ENCODE data around the gene EDAR.

The EDAR gene

GRCh38 chr2:108969856-108970255 lies 19.2 kb downstream of the EDAR start:
- no peaks in the 10 kb centered on the region for H3K4me1 ChIP-seq (ENCODE audit: insufficient read depth, low read length, severe bottlenecking)
- no peak overlapping the region for H3K4me2 ChIP-seq (ENCODE audit: low read length)
- H4K20me1 ChIP-seq (ENCODE audit: insufficient read depth, low read length): no peaks in the 10 kb centered on the region
- no peak overlapping the region for H3K27ac ChIP-seq (ENCODE audit: low read depth, low read length, poor library complexity, severe bottlenecking)
- no peaks in the 10 kb centered on the region for H3K9me3 ChIP-seq (ENCODE audit: low read length)
- H3K79me2 ChIP-seq (ENCODE audit: insufficient read depth, low read length): no peaks in the 10 kb centered on the region
- H3K9me2 ChIP-seq (ENCODE audit: low read depth, low read length): no peaks in the 10 kb centered on the region
- H3K9ac ChIP-seq (ENCODE audit: low read length): no peak overlapping the region
- H3K36me3 ChIP-seq (ENCODE audit: insufficient read depth, low read length): no peaks in the 10 kb centered on the region
- no peaks in the 10 kb centered on the region for H3F3A ChIP-seq (ENCODE audit: insufficient read depth, low read length)
- TF ChIP-seq, protein P1, sequence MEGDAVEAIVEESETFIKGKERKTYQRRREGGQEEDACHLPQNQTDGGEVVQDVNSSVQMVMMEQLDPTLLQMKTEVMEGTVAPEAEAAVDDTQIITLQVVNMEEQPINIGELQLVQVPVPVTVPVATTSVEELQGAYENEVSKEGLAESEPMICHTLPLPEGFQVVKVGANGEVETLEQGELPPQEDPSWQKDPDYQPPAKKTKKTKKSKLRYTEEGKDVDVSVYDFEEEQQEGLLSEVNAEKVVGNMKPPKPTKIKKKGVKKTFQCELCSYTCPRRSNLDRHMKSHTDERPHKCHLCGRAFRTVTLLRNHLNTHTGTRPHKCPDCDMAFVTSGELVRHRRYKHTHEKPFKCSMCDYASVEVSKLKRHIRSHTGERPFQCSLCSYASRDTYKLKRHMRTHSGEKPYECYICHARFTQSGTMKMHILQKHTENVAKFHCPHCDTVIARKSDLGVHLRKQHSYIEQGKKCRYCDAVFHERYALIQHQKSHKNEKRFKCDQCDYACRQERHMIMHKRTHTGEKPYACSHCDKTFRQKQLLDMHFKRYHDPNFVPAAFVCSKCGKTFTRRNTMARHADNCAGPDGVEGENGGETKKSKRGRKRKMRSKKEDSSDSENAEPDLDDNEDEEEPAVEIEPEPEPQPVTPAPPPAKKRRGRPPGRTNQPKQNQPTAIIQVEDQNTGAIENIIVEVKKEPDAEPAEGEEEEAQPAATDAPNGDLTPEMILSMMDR (IDR thresholded peaks at IDR 0.05; ENCODE audit: low read length): no peak
- no peak for TF ChIP-seq EZH2 (IDR thresholded peaks at IDR 0.05; ENCODE audit: borderline replicate concordance, low read length)
- H3K27me3 ChIP-seq (ENCODE audit: insufficient read depth, low read length): no peaks in the 10 kb centered on the region
- no peak overlapping the region for H3K4me3 ChIP-seq (ENCODE audit: low read depth, low read length, poor library complexity, severe bottlenecking)
- H2AFZ ChIP-seq (ENCODE audit: low read length): no peak overlapping the region

DNA sequence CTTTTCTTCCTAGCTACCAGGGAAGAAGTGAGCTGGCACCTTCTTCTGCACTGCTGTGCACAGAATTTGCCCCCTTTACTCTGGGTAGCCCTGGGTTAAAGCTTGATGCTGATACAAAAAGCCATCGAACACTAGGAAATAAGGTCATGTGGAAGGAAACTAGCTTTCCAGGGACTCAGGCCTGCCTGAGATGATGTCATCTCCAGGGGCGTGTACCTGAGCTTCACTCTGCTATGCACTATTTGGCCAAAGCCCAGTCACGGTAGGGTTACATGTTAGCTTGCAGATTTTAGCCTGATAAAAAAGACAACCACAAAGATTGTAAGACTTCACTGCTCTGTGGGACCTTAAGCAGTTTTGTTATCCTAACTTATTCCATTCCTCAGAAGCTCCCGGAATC lies 20.4 kb downstream of the EDAR start:
- H3K36me3 ChIP-seq (ENCODE audit: insufficient read depth, low read length): no peaks in the 10 kb centered on the region
- no peaks in the 10 kb centered on the region for H3F3A ChIP-seq (ENCODE audit: insufficient read depth, low read length)
- H3K4me1 ChIP-seq (ENCODE audit: insufficient read depth, low read length, severe bottlenecking): no peaks in the 10 kb centered on the region
- H2AFZ ChIP-seq (ENCODE audit: low read length): no peak overlapping the region
- H3K4me2 ChIP-seq (ENCODE audit: low read length): no peak overlapping the region
- H3K79me2 ChIP-seq (ENCODE audit: insufficient read depth, low read length): no peaks in the 10 kb centered on the region
- no peak overlapping the region for H3K9ac ChIP-seq (ENCODE audit: low read length)
- no peaks in the 10 kb centered on the region for H3K9me2 ChIP-seq (ENCODE audit: low read depth, low read length)
- TF ChIP-seq EZH2 (IDR thresholded peaks at IDR 0.05; ENCODE audit: borderline replicate concordance, low read length): no peak
- TF ChIP-seq, protein P1 (IDR thresholded peaks at IDR 0.05; ENCODE audit: low read length): no peak
- no peak overlapping the region for H3K4me3 ChIP-seq (ENCODE audit: low read depth, low read length, poor library complexity, severe bottlenecking)
- H3K27ac ChIP-seq (ENCODE audit: low read depth, low read length, poor library complexity, severe bottlenecking): no peak overlapping the region
- H4K20me1 ChIP-seq (ENCODE audit: insufficient read depth, low read length): no peaks in the 10 kb centered on the region
- H3K9me3 ChIP-seq (ENCODE audit: low read length): no peaks in the 10 kb centered on the region
- H3K27me3 ChIP-seq (ENCODE audit: insufficient read depth, low read length): no peaks in the 10 kb centered on the region

DNA sequence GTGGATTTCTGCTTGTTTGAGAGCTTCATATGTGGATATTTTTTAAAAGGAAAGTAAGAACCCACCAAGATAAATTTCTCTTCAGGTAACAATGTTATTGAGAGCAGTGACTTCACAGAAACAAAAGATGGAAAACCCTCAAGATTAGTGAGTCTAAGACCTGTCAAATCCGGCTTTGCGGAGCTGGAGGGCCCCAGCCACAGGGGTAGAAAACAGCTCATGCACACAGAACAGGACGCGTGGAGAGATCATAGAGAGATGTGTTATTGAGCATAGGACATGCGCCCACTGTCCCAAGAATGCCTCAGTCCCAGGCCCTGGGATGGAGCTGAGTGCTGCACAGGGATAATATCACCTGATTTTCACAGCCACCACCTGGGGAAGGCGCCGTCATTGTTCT lies 21.3 kb downstream of the EDAR start:
- no peak overlapping the region for H3K27ac ChIP-seq (ENCODE audit: low read depth, low read length, poor library complexity, severe bottlenecking)
- no peaks in the 10 kb centered on the region for H3K9me2 ChIP-seq (ENCODE audit: low read depth, low read length)
- no peaks in the 10 kb centered on the region for H3K4me1 ChIP-seq (ENCODE audit: insufficient read depth, low read length, severe bottlenecking)
- H3K79me2 ChIP-seq (ENCODE audit: insufficient read depth, low read length): no peaks in the 10 kb centered on the region
- no peaks in the 10 kb centered on the region for H3F3A ChIP-seq (ENCODE audit: insufficient read depth, low read length)
- H3K9ac ChIP-seq (ENCODE audit: low read length): no peak overlapping the region
- H4K20me1 ChIP-seq (ENCODE audit: insufficient read depth, low read length): no peaks in the 10 kb centered on the region
- H2AFZ ChIP-seq (ENCODE audit: low read length): no peak overlapping the region
- H3K9me3 ChIP-seq (ENCODE audit: low read length): no peaks in the 10 kb centered on the region
- H3K27me3 ChIP-seq (ENCODE audit: insufficient read depth, low read length): no peaks in the 10 kb centered on the region
- H3K4me2 ChIP-seq (ENCODE audit: low read length): no peak overlapping the region
- no peak for TF ChIP-seq EZH2 (IDR thresholded peaks at IDR 0.05; ENCODE audit: borderline replicate concordance, low read length)
- TF ChIP-seq, protein P1 (IDR thresholded peaks at IDR 0.05; ENCODE audit: low read length): no peak
- H3K4me3 ChIP-seq (ENCODE audit: low read depth, low read length, poor library complexity, severe bottlenecking): no peak overlapping the region
- H3K36me3 ChIP-seq (ENCODE audit: insufficient read depth, low read length): no peaks in the 10 kb centered on the region
